Astrocyte of the cerebellum (primary cell): ENCODE data around the gene KLB.
A peak's percentile ranks its signal among the peaks of the same experiment; 100 is the strongest.
"Not testable (repeated sequence)": the region's sequence is repeated elsewhere in the genome, so short reads cannot be mapped to it uniquely, and the experiment has no call there.

ENCODE experiments used
- DNase-seq: peaks from one replicate; pipeline ENCODE4 v3.0.0-alpha.2; 2011; ENCODE audit warnings: low read depth
- H3K4me3 ChIP-seq: 2 replicates; pipeline ENCODE4 v1.5.1; 2011; ENCODE audit warnings: mild to moderate bottlenecking, low read depth, low read length, moderate library complexity
- CTCF ChIP-seq: IDR thresholded peaks from 2 replicates; pipeline ENCODE4 v1.5.1; 2012; ENCODE audit warnings: low read length, low read depth, moderate library complexity, mild to moderate bottlenecking; ENCODE audit errors: missing control alignments
- in situ Hi-C: cut with HindIII; loops from 2 replicates; pipeline ENCODE4 v1.10.0; 2017; ENCODE audit warnings: low sequenced_read_pairs

The KLB gene

GRCh38 chr4:39406763-39407583 is at the start of gene KLB:
Gene KLB (plus strand): TSS chr4:39406930. CDS start chr4:39406950, 20 bp downstream.
- H3K4me3 ChIP-seq: no peak within 1 kb of the TSS
- in situ Hi-C loops: no loop called here
- no peak for TF ChIP-seq CTCF
- DNase-seq: no peak

GRCh38 chr4:39357002-39357401 is 49.7 kb upstream of the KLB start:
- H3K4me3 ChIP-seq: no peak overlapping the region
- DNase-seq: no peak
- in situ Hi-C loops: no loop called here
- TF ChIP-seq CTCF: no peak

GRCh38 chr4:39360611-39361010 is 46.1 kb upstream of the KLB start:
- in situ Hi-C loops, H3K4me3 ChIP-seq, DNase-seq: not testable (repeated sequence)

GRCh38 chr4:39362827-39363226 is 43.9 kb upstream of the KLB start:
- in situ Hi-C loops: no loop called here
- DNase-seq: no peak
- no peak for TF ChIP-seq CTCF
- no peak overlapping the region for H3K4me3 ChIP-seq

- no peak overlapping the region for H3K4me3 ChIP-seq
- TF ChIP-seq CTCF: no peak
- DNase-seq: no peak
- in situ Hi-C loops: no loop called here
Observed at GRCh38 chr4:39363773-39364393, 42.8 kb upstream of the KLB start.

- H3K4me3 ChIP-seq: peak overlapping the region; percentile 96
- in situ Hi-C loops: no loop called here
- TF ChIP-seq CTCF: no peak
- no peak for DNase-seq
Observed at GRCh38 chr4:39365360-39365759, 41.4 kb upstream of the KLB start.
